Endothelial cell of umbilical vein (primary cell): ENCODE measurements around the gene IFIT1B.

ENCODE experiments used
- EZH2 ChIP-seq: IDR thresholded peaks from 2 replicates; pipeline ENCODE4 v1.6.1; 2012; ENCODE audit warnings: borderline replicate concordance, low read depth, mild to moderate bottlenecking, moderate library complexity, low read length, inconsistent platforms; ENCODE audit not compliant: severe bottlenecking
- POLR2A ChIP-seq: IDR thresholded peaks from 2 replicates; pipeline ENCODE4 v1.6.1; 2012; ENCODE audit warnings: low read depth, mild to moderate bottlenecking, control low read depth, low read length
- TF ChIP-seq, protein P1 (sequence below), 2 donors: IDR thresholded peaks; 1 replicate in 1 of 2; 2 replicates in 1 of 2; pipeline ENCODE4 v1.5.1; 2011; ENCODE audit warnings: low read length in 2 of 2, mild to moderate bottlenecking in 2 of 2, moderate library complexity in 2 of 2, control low read depth in 1 of 2, inconsistent platforms in 1 of 2, low read depth in 1 of 2; ENCODE audit not compliant: insufficient read depth in 1 of 2; ENCODE audit errors: extremely low read depth in 1 of 2
- TF ChIP-seq, protein P2 (sequence below): IDR thresholded peaks from 2 replicates; pipeline ENCODE4 v1.6.1; 2011; ENCODE audit not compliant: insufficient read depth, insufficient read length

DNA sequence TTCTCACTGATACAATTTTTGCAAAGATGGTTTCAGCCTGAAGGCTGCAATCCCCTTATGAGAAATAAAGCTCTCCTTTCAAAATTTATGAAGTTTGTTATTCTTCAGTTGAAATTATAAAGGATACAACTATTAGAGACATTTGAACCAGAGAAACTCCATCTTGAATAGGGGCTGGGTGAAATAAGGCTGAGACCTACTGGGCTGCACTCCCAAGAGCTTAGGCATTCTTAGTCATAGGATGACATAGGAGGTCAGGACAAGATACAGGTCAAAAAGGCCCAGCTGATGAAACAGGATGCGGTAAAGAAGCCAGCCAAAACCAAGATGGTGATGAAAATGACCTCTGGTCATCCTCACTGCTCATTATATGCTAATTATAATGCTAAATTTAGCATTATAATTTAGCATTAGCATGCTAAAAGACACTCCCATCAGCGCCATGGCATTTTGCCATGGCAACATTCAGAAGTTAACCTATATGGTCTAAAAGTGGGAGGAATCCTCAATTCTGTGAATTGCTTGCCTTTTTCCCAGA, 22.4 kb upstream of the IFIT1B start:
- TF ChIP-seq POLR2A (no peak), EZH2 (no peak)
- TF ChIP-seq, protein P1, sequence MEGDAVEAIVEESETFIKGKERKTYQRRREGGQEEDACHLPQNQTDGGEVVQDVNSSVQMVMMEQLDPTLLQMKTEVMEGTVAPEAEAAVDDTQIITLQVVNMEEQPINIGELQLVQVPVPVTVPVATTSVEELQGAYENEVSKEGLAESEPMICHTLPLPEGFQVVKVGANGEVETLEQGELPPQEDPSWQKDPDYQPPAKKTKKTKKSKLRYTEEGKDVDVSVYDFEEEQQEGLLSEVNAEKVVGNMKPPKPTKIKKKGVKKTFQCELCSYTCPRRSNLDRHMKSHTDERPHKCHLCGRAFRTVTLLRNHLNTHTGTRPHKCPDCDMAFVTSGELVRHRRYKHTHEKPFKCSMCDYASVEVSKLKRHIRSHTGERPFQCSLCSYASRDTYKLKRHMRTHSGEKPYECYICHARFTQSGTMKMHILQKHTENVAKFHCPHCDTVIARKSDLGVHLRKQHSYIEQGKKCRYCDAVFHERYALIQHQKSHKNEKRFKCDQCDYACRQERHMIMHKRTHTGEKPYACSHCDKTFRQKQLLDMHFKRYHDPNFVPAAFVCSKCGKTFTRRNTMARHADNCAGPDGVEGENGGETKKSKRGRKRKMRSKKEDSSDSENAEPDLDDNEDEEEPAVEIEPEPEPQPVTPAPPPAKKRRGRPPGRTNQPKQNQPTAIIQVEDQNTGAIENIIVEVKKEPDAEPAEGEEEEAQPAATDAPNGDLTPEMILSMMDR (IDR thresholded peaks at IDR 0.05; ENCODE audit: extremely low read depth in 1 of 2, insufficient read depth in 1 of 2, low read depth in 1 of 2, low read length in 2 of 2), result no peak
- TF ChIP-seq, protein P2, sequence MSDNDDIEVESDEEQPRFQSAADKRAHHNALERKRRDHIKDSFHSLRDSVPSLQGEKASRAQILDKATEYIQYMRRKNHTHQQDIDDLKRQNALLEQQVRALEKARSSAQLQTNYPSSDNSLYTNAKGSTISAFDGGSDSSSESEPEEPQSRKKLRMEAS, result no peak
